ENCODE results near the gene ZFAND2A. TPM values are rescaled to one million over a fixed set of nuclear protein-coding genes. Genes with fewer than 3 reads are reported as not detected.
A peak's percentile ranks its signal among the peaks of the same experiment; 100 is the strongest.
"Not testable (repeated sequence)": the region's sequence is repeated elsewhere in the genome, so short reads cannot be mapped to it uniquely, and the experiment has no call there.

Gene ZFAND2A
- total RNA-seq, 1 donor from 2014 or later: 14.8 TPM

GRCh38 chr7:1164436-1164835 is 4.4 kb upstream of the ZFAND2A start:
- Histone ChIP-seq H3K27ac (no peak overlapping the region), H3K4me3 (no peak overlapping the region), H3K36me3 (peaks cover 15% of the 10 kb centered on the region), H3K4me1 (peaks cover 11% of the 10 kb centered on the region), H3K9me3 (no peaks in the 10 kb centered on the region), H3K27me3 (ENCODE audit: low read depth) (no peaks in the 10 kb centered on the region)
- DNase-seq (peak; percentile 41), ATAC-seq (no peak)
- TF ChIP-seq CTCF (IDR thresholded peaks at IDR 0.05): no peak
- intact Hi-C loops (cut with DNase I): no loop called here

- H3K27ac ChIP-seq: no peak overlapping the region
- no peak overlapping the region for H3K4me3 ChIP-seq
- H3K4me1 ChIP-seq: peaks cover 21% of the 10 kb centered on the region
- H3K27me3 ChIP-seq (ENCODE audit: low read depth): no peaks in the 10 kb centered on the region
- TF ChIP-seq CTCF (IDR thresholded peaks at IDR 0.05): no peak
- no peaks in the 10 kb centered on the region for H3K9me3 ChIP-seq
- peaks cover 17% of the 10 kb centered on the region for H3K36me3 ChIP-seq
- ATAC-seq (no peak), DNase-seq (no peak)
- intact Hi-C loops (cut with DNase I): no loop called here
Measured at GRCh38 chr7:1163121-1163520, 3.1 kb upstream of the ZFAND2A start.

GRCh38 chr7:1160670-1161021 is 650 bp upstream of the ZFAND2A start:
- peaks cover 37% of the 10 kb centered on the region for H3K36me3 ChIP-seq
- TF ChIP-seq CTCF (IDR thresholded peaks at IDR 0.05): no peak
- no peaks in the 10 kb centered on the region for H3K27me3 ChIP-seq (ENCODE audit: low read depth)
- peak overlapping the region; percentile 98 for H3K27ac ChIP-seq
- no peaks in the 10 kb centered on the region for H3K9me3 ChIP-seq
- ATAC-seq: peak; percentile 29 to 50
- peaks cover 26% of the 10 kb centered on the region for H3K4me1 ChIP-seq
- DNase-seq: no peak
- intact Hi-C loops (cut with DNase I): no loop called here
- peak overlapping the region; percentile 86 for H3K4me3 ChIP-seq

- Histone ChIP-seq H3K27ac (peak overlapping the region; percentile 70), H3K4me3 (peak overlapping the region; percentile 71), H3K4me1 (peaks cover 26% of the 10 kb centered on the region), H3K36me3 (peaks cover 45% of the 10 kb centered on the region)
- DNase-seq: peak; percentile 48
- H3K9me3 ChIP-seq; intact Hi-C loops (cut with DNase I); H3K27me3 ChIP-seq (ENCODE audit: low read depth); ATAC-seq: not testable (repeated sequence)
Measured at GRCh38 chr7:1159231-1159630, 765 bp downstream of the ZFAND2A start.

- no peak for ATAC-seq
- intact Hi-C loops (cut with DNase I): no loop called here
- peak overlapping the region; percentile 70 for H3K27ac ChIP-seq
Measured at GRCh38 chr7:1158203-1159126, 1.5 kb downstream of the ZFAND2A start.

More at GRCh38 chr7:1158203-1159126, 1.5 kb downstream of the ZFAND2A start:
- Histone ChIP-seq H3K9me3 (no peaks in the 10 kb centered on the region), H3K4me1 (peaks cover 26% of the 10 kb centered on the region), H3K4me3 (peak overlapping the region; percentile 71), H3K36me3 (peaks cover 48% of the 10 kb centered on the region), H3K27me3 (ENCODE audit: low read depth) (no peaks in the 10 kb centered on the region)
- DNase-seq: no peak
- TF ChIP-seq CTCF (IDR thresholded peaks at IDR 0.05): no peak

All from lower lobe of right lung (tissue), 2 donors.